Suprapubic skin (tissue), 4 donors: ENCODE measurements around the gene CTNNA2. TPM values are rescaled to one million over a fixed set of nuclear protein-coding genes. Genes with fewer than 3 reads are reported as not detected.

Experiments used
- DNase-seq, 2 donors: peaks; one replicate each; pipeline ENCODE4 v3.0.0-alpha.2; 2019; ENCODE audit warnings: low spot score in 2 of 2
- H3K27ac ChIP-seq: fragments of 200-600 bp; sonication (generic); one replicate; pipeline ENCODE4 v1.5.1; 2019
- H3K27me3 ChIP-seq: fragments of 200-600 bp; sonication (generic); one replicate; pipeline ENCODE4 v1.5.1; 2019
- H3K36me3 ChIP-seq: fragments of 200-600 bp; sonication (generic); one replicate; pipeline ENCODE4 v1.5.1; 2019
- H3K4me1 ChIP-seq: fragments of 200-600 bp; sonication (generic); one replicate; pipeline ENCODE4 v1.5.1; 2019
- H3K4me3 ChIP-seq: fragments of 200-600 bp; sonication (generic); one replicate; pipeline ENCODE4 v1.5.1; 2019; ENCODE audit warnings: mild to moderate bottlenecking
- H3K9me3 ChIP-seq: fragments of 200-600 bp; sonication (generic); one replicate; pipeline ENCODE4 v1.5.1; 2019
- EP300 ChIP-seq: sonication (generic); formaldehyde crosslinking; IDR thresholded peaks from one replicate; pipeline ENCODE4 v1.6.1; 2017; ENCODE audit warnings: antibody characterized with exemption
- POLR2A ChIP-seq, 2 donors: fragments of 450-650 bp; IDR thresholded peaks; one replicate each; pipeline ENCODE4 v1.6.1; 2017; ENCODE audit warnings: antibody characterized with exemption in 2 of 2, mild to moderate bottlenecking in 2 of 2, moderate library complexity in 2 of 2
- POLR2AphosphoS5 ChIP-seq, 3 donors: sonication (generic); formaldehyde crosslinking; IDR thresholded peaks; one replicate each; pipeline ENCODE4 v1.6.1; 2017; ENCODE audit warnings: antibody characterized with exemption in 3 of 3
- WGBS: methylation state at CpG from one replicate; pipeline ENCODE4 v1.1.5; 2018; 5-methylcytosine and 5-hydroxymethylcytosine counted together
- total RNA-seq, 4 donors: library from RNA; depleted of rRNA; stranded (reverse); fragments of >200 nt; gene quantifications; one replicate each; pipeline ENCODE4 v1.1.0, GENCODE V29; 2016
- TF ChIP-seq, protein P1 (sequence below), 2 donors: fragments of 200-600 bp in 1 of 2; fragments of 450-650 bp in 1 of 2; sonication (generic) in 1 of 2; IDR thresholded peaks; one replicate each; pipeline ENCODE4 v1.5.1; 2016 to 2019; ENCODE audit warnings: antibody characterized with exemption in 2 of 2, mild to moderate bottlenecking in 1 of 2, moderate library complexity in 1 of 2

Gene CTNNA2
- total RNA-seq, 4 donors from 2014 or later = 0.15 to 0.21 TPM; not detected in 2

DNA sequence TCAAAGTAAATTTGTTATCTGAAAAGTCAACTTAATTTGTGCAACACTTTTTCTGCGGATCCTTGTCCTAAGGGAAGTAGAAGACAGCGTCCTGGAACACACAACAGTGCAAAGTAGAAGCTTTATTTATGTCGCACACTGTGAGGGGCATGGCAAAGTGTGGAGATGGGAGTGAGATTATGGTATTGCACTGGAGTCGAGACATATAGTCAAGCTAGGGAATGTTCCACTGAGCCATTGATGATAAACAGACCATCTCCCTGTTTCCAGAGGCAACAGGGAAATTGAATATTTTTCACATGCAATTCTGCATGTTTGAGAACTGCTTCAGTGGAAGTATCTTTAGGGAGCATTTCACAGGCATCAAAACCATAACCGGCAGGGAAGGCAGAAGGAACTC is 745.5 kb downstream of the CTNNA2 start:
- H3K27ac ChIP-seq = no peak overlapping the region
- no peaks in the 10 kb centered on the region for H3K36me3 ChIP-seq
- TF ChIP-seq, protein P1, sequence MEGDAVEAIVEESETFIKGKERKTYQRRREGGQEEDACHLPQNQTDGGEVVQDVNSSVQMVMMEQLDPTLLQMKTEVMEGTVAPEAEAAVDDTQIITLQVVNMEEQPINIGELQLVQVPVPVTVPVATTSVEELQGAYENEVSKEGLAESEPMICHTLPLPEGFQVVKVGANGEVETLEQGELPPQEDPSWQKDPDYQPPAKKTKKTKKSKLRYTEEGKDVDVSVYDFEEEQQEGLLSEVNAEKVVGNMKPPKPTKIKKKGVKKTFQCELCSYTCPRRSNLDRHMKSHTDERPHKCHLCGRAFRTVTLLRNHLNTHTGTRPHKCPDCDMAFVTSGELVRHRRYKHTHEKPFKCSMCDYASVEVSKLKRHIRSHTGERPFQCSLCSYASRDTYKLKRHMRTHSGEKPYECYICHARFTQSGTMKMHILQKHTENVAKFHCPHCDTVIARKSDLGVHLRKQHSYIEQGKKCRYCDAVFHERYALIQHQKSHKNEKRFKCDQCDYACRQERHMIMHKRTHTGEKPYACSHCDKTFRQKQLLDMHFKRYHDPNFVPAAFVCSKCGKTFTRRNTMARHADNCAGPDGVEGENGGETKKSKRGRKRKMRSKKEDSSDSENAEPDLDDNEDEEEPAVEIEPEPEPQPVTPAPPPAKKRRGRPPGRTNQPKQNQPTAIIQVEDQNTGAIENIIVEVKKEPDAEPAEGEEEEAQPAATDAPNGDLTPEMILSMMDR (IDR thresholded peaks at IDR 0.05) = no peak
- no peak for TF ChIP-seq POLR2AphosphoS5 (IDR thresholded peaks at IDR 0.05)
- TF ChIP-seq EP300 = no peak
- TF ChIP-seq POLR2A (IDR thresholded peaks at IDR 0.05) = no peak
- WGBS = 56% methylated on average over 5 of the region's 5 CpGs
- no peaks in the 10 kb centered on the region for H3K9me3 ChIP-seq
- H3K4me1 ChIP-seq = no peaks in the 10 kb centered on the region
- H3K27me3 ChIP-seq = no peaks in the 10 kb centered on the region
- H3K4me3 ChIP-seq = no peak overlapping the region
- DNase-seq = no peak

DNA sequence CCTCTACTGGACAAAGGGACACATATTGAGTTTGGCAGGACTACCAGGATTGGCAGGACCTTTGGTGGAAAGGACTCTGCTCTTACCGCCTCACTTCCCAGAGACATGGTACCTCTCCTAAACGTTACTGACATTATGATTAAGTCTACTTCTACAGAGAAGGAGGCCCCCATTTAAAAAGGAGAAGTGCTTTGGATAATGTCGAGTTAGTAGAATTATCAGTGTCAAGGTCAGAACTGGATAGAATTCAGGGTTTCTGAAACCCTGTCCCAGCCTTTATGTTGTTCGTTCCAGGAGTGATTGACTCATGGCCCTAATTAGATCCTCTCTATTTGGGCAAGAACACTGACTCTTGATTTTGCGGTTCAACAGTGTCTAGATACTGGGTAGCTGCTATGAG is 745.9 kb downstream of the CTNNA2 start:
- Histone ChIP-seq H3K4me3 (no peak overlapping the region), H3K27me3 (no peaks in the 10 kb centered on the region), H3K9me3 (no peaks in the 10 kb centered on the region), H3K27ac (no peak overlapping the region), H3K36me3 (no peaks in the 10 kb centered on the region), H3K4me1 (no peaks in the 10 kb centered on the region)
- no peak for DNase-seq
- no peak for TF ChIP-seq POLR2AphosphoS5 (IDR thresholded peaks at IDR 0.05)
- TF ChIP-seq POLR2A (IDR thresholded peaks at IDR 0.05) = no peak
- no peak for TF ChIP-seq EP300
- TF ChIP-seq, protein P1 (IDR thresholded peaks at IDR 0.05) = no peak
- 90% methylated on average over 5 of the region's 5 CpGs for WGBS

DNA sequence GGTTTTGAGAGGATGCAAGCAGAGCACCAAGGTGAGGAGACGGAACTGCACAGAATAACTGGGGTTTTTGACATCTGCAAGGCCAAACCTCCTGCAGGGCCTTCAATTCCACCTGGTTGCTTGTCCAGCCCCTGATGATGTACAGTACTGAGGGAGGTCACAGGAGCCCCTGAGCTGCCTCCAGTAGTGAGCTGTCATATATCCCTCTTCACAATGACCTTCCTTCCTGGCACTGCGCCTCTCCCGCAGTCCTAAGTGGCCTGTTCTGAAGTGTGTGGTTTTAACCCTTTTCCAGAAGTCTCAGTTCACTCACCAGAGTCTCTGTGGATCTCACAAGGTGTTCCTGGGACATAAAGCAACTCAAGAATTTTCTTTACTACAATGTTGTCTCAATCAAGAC is 746.4 kb downstream of the CTNNA2 start:
- Histone ChIP-seq H3K27me3 (no peaks in the 10 kb centered on the region), H3K27ac (no peak overlapping the region), H3K36me3 (no peaks in the 10 kb centered on the region), H3K4me3 (no peak overlapping the region), H3K9me3 (no peaks in the 10 kb centered on the region), H3K4me1 (no peaks in the 10 kb centered on the region)
- no peak for DNase-seq
- no peak for TF ChIP-seq POLR2AphosphoS5 (IDR thresholded peaks at IDR 0.05)
- TF ChIP-seq, protein P1 (IDR thresholded peaks at IDR 0.05) = no peak
- no peak for TF ChIP-seq EP300
- no peak for TF ChIP-seq POLR2A (IDR thresholded peaks at IDR 0.05)
- 89% methylated on average over 3 of the region's 3 CpGs for WGBS

DNA sequence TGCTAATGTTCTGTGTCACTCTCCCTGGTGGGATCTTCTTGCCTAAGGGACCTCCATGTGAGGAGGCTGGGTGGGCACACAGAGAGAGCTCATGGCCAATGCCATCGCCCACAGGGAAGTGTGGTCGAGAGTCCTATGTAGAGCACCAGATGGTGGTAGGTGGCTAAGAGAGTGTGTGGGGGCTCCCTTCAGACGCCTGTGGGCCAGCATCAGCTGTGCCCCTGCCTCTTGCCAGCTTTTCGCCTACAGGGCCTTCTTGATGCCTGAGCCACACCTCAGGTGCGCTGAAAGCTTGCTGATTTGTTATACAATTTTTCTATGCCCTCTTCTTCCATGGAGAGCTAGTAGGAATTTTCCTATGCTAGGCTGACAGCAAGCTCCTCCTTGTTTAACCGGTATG is 753.4 kb downstream of the CTNNA2 start:
- TF ChIP-seq EP300 = no peak
- TF ChIP-seq POLR2AphosphoS5 (IDR thresholded peaks at IDR 0.05) = no peak
- H3K4me1 ChIP-seq = no peaks in the 10 kb centered on the region
- no peaks in the 10 kb centered on the region for H3K9me3 ChIP-seq
- no peak for DNase-seq
- 87% methylated on average over 6 of the region's 6 CpGs for WGBS
- no peak overlapping the region for H3K4me3 ChIP-seq
- H3K27me3 ChIP-seq = no peaks in the 10 kb centered on the region
- H3K36me3 ChIP-seq = no peaks in the 10 kb centered on the region
- no peak overlapping the region for H3K27ac ChIP-seq

DNA sequence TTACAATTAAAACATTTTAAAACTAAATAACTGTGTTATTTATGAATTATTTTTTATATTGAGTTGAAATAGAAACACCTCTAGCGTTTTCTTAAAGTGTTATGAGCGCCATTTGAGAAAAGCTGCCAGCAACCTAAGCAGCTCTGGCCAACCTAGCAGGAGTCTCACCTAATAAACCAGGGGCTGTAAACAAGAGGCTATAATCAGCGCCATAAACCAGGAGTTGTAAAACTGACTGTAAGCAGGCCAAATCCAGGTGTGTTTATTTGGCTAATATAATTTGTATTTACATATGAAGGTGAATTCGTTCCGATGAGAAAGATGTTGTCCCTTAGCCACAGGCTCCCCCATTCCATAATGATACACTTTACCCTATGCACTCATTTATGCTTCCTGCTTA is 757.0 kb downstream of the CTNNA2 start:
- Histone ChIP-seq H3K9me3 (no peaks in the 10 kb centered on the region), H3K27ac (no peak overlapping the region), H3K27me3 (no peaks in the 10 kb centered on the region), H3K4me3 (no peak overlapping the region), H3K36me3 (no peaks in the 10 kb centered on the region), H3K4me1 (no peaks in the 10 kb centered on the region)
- DNase-seq = no peak
- TF ChIP-seq, protein P1 (IDR thresholded peaks at IDR 0.05) = no peak
- TF ChIP-seq EP300 (no peak), POLR2AphosphoS5 (IDR thresholded peaks at IDR 0.05) (no peak), POLR2A (IDR thresholded peaks at IDR 0.05) (no peak)
- WGBS = 57% methylated on average over 5 of the region's 5 CpGs

DNA sequence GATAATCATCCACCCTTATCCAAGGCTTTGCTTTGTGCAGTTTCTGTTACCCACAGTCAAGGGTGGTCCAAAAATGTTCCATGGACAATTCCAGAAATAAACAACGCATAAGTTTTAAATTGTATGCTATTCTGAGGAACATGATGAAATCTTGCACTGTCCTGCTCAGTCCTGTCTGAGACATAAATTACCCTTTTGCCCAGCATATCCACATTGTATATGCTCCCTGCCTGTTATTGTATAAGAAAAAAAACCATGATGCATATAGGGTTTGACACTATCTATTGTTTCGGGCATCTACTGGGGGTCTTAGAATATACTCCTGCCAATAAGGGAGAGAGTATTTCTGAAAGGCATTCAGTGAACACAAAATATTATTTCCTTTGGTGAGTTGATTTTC is 767.7 kb downstream of the CTNNA2 start:
- Histone ChIP-seq H3K9me3 (peaks cover 1% of the 10 kb centered on the region), H3K36me3 (no peaks in the 10 kb centered on the region), H3K4me3 (no peak overlapping the region), H3K27me3 (no peaks in the 10 kb centered on the region), H3K27ac (no peak overlapping the region), H3K4me1 (no peaks in the 10 kb centered on the region)
- no peak for DNase-seq
- WGBS = 90% methylated on average over 2 of the region's 2 CpGs
- TF ChIP-seq POLR2A (IDR thresholded peaks at IDR 0.05) = no peak
- no peak for TF ChIP-seq POLR2AphosphoS5 (IDR thresholded peaks at IDR 0.05)
- TF ChIP-seq, protein P1 (IDR thresholded peaks at IDR 0.05) = no peak
- no peak for TF ChIP-seq EP300
